NCI-H345 treated with DMSO at 0.1 percent for 48 hours (cell line): ENCODE data around the gene B4GALT2.

ENCODE experiments used
- DNase-seq: peaks from one replicate; lab custom pipeline; 2025; ENCODE audit not compliant: unreplicated experiment; lab: John Stamatoyannopoulos, UW

Gene B4GALT2

GRCh38 chr1:43946236-43947060, 32.6 kb upstream of the B4GALT2 start, which contains the start of gene IPO13:
IPO13 (plus strand) TSS chr1:43946950; CDS start chr1:43947601, 651 bp downstream.
- peak; percentile 91 for DNase-seq

- DNase-seq = no peak
These were observed 31.7 kb upstream of the B4GALT2 start for GRCh38 chr1:43947061-43947873.

- no peak for DNase-seq
These were observed 31.1 kb upstream of the B4GALT2 start for GRCh38 chr1:43947874-43948437.

GRCh38 chr1:43949678-43950077, 29.3 kb upstream of the B4GALT2 start:
- no peak for DNase-seq

GRCh38 chr1:43951021-43951985, 27.7 kb upstream of the B4GALT2 start:
- no peak for DNase-seq

DNA sequence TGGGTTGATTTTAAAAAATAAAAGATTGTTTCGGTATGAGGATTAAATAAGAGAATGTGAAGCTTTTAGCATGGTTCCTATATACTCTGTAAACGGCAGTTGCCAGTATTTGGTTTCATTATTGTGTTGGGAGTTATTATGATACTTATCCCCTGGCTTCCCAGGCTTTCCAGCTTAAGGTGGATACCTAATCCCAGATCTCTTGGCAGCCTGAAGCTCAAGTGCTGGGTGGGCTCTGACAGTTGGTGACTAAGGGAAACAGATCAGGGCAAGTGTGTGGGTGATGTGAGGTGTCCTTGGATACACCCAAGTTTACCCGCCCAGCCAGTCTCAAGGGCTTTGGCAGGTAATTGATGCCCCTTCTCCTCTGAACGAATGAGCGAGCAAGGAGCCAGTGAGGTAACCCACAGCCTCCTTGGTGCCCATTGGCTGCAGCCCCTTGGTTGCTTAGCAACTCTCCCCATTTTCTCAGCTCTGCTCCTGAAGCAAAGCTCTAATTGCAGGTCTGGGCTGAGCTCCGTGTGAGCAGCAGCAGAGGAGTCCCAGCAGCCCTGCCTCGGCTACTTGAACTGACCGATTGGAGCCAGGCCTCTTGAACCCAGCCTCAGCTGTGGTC, 26.2 kb upstream of the B4GALT2 start:
- no peak for DNase-seq

DNA sequence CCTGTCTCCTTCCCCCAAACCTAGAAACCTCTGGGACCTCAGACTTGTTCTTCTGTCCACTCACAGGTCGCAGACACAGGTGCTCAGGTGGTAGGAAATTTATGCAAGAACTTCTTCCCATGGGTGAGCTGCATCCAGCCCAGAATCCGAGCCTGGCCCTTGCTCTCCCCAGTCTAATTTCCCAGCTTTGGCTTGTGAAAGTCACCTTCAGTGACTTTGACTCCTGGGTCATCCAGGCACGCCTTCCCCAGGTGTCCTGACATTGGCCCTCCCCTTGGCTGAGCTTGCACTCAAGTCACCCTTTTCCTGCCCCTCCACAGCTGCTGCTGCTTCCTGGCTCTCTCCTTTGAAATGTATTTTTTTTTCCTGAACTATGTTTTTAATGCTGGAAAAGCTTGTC, 25.6 kb upstream of the B4GALT2 start:
- DNase-seq = no peak

GRCh38 chr1:43954036-43954435, 25.0 kb upstream of the B4GALT2 start:
- no peak for DNase-seq

- DNase-seq = no peak
These were observed 22.8 kb upstream of the B4GALT2 start for GRCh38 chr1:43956234-43956633.

- no peak for DNase-seq
These were observed 21.5 kb upstream of the B4GALT2 start for GRCh38 chr1:43957407-43958040.

DNA sequence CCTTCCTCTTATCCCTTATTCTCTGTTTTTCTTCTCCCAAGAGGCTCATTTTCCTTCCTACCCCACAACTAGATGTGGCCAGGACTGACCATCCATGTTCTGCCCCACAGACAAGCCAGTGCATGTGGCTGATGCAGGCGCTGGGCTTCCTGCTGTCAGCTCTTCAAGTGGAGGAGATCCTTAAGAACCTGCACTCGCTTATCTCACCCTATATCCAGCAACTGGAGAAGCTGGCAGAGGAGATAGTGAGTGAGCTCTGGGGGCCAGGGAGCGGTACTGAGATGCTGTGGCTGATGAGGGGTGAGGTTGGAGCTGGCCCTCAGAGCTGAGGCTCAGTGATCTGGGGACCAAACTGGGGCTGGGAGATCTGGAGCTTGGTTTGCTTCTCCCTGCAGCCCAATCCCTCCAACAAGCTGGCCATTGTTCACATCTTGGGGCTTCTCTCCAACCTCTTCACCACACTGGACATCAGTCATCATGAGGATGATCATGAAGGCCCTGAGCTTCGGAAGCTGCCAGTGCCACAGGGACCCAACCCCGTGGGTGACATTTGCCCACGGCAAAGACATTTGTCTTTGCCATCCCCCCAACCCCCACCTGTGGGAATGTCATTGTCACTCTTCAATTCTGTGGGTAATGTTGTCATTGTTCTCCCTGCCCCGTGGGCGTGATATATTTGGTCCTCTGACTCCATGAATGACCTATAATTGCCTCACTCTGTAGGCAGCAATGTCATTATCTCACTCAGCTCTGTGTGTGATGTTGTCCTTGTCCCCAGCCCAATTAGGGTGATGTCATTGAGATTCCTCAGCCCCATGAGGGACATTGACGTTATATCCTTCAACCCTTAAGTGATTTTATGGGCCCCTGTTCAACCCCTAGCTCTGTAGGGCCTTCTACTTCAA, 20.4 kb upstream of the B4GALT2 start:
- no peak for DNase-seq

- no peak for DNase-seq
These were observed 18.2 kb upstream of the B4GALT2 start for GRCh38 chr1:43960798-43961197.

- no peak for DNase-seq
These were observed 17.3 kb upstream of the B4GALT2 start for GRCh38 chr1:43961692-43962091.

- no peak for DNase-seq
These were observed 16.7 kb upstream of the B4GALT2 start for GRCh38 chr1:43962324-43962723.

GRCh38 chr1:43963006-43963405, 16.0 kb upstream of the B4GALT2 start:
- DNase-seq = no peak

DNA sequence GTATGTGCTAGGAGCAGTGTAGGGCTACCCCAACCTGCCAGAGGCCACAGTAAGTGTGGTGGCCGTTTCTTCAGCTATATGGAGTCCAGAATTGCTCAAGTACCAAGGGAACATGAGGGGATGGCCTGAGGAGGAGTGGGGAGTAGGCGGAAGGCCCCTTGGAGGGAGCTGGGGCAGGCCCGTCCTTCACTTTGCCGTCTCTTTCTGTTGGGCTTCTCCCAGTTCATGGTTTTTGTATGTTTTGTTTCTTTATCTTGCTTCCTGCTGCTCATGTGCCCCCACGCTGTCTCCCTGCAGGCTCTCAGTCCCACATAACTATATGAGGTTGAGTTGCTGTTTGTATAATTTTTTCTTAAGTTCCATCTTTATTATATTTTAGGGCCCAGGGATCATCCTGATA, 15.1 kb upstream of the B4GALT2 start:
- DNase-seq = no peak

DNA sequence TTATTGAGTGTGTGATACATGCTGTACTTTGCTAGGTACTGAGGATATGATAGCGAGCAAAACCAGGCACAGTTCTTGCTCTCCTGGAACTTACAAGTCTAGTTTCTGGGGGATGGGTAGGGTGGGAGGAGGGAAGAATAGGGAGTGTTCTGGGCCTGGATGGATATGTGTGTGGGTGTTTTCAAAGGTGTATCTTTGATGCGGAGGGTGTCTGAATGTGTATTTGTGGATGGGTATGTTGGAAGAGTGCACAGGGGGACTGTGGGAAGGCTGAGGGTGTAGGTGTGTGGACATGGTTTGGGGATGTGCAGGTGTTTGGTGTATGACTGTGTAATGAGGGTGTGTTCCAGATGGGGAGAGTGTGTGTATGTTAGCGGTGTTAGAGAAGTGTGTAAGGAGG, 13.7 kb upstream of the B4GALT2 start:
- no peak for DNase-seq

DNA sequence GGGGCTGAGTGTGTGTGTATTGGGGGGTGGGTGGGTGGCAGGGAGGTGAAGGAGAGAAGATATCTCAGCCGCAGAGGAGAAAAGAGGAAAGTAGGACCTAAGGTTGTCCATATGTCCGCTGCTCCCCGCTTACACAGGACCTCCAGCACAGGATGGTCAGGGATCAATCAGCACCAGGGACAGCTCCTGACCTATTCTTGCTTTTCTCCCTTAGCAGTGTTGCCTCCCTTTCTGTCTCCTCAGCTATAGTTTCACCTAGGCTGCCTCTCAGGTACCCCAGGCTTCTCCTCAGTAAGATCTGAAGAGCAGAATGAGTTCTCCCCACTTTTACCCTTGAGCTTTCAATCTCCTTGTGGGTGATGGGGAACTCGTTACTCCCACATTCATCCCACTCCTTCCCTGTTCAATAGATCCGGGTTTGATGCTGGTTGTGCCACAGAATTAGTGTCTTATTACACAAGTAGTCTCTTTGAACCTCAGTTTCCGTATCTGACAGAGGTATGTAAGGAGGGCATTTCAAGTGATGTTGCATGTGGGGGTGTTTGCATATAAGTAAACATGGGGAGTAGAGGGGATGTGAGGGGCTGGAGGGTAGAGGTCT, 10.6 kb upstream of the B4GALT2 start:
- DNase-seq = no peak
